NCI-H2171 (cell line): ENCODE data around the gene TLE6.
"Not testable (repeated sequence)": the region's sequence is repeated elsewhere in the genome, so short reads cannot be mapped to it uniquely, and the experiment has no call there.

Source experiments
- DNase-seq: peaks from one replicate; lab custom pipeline; 2025; lab: John Stamatoyannopoulos, UW

Gene TLE6

GRCh38 chr19:3004522-3004921 lies 27.2 kb downstream of the TLE6 start:
- DNase-seq = no peak

GRCh38 chr19:3005345-3005744 lies 28.0 kb downstream of the TLE6 start:
- no peak for DNase-seq

GRCh38 chr19:3006075-3006767 lies 28.9 kb downstream of the TLE6 start:
- no peak for DNase-seq

- DNase-seq = no peak
Observed at GRCh38 chr19:3007975-3008374, 30.6 kb downstream of the TLE6 start.

GRCh38 chr19:3008994-3009393 lies 31.6 kb downstream of the TLE6 start:
- no peak for DNase-seq

GRCh38 chr19:3010871-3011270 lies 33.5 kb downstream of the TLE6 start:
- no peak for DNase-seq

GRCh38 chr19:3012059-3012458 lies 34.7 kb downstream of the TLE6 start:
- DNase-seq = not testable (repeated sequence)

GRCh38 chr19:3012621-3013262 lies 35.4 kb downstream of the TLE6 start:
- no peak for DNase-seq

GRCh38 chr19:3013263-3013725 lies 35.9 kb downstream of the TLE6 start:
- no peak for DNase-seq

- DNase-seq = no peak
Observed at GRCh38 chr19:3014135-3014534, 36.8 kb downstream of the TLE6 start.

GRCh38 chr19:3015126-3016057 lies 38.0 kb downstream of the TLE6 start:
- no peak for DNase-seq

GRCh38 chr19:3017923-3018322 lies 40.6 kb downstream of the TLE6 start:
- no peak for DNase-seq

- DNase-seq = no peak
Observed at GRCh38 chr19:3019211-3019854, 42.0 kb downstream of the TLE6 start.

GRCh38 chr19:3020321-3020960 lies 43.1 kb downstream of the TLE6 start:
- no peak for DNase-seq

GRCh38 chr19:3024509-3024869 lies 47.1 kb downstream of the TLE6 start:
- DNase-seq = no peak

- no peak for DNase-seq
Observed at GRCh38 chr19:3024870-3025548, 47.6 kb downstream of the TLE6 start.

- DNase-seq = no peak
Observed at GRCh38 chr19:3025549-3025886, 48.2 kb downstream of the TLE6 start.

GRCh38 chr19:3026768-3027167 lies 49.4 kb downstream of the TLE6 start:
- no peak for DNase-seq

- DNase-seq = no peak
Observed at GRCh38 chr19:3027292-3027691, 49.9 kb downstream of the TLE6 start.

GRCh38 chr19:3027981-3028304 lies 50.6 kb downstream of the TLE6 start:
- DNase-seq = no peak

- DNase-seq = no peak
Observed at GRCh38 chr19:3028305-3029064, 51.1 kb downstream of the TLE6 start.
